GM12878 (cell line): ENCODE results near the gene PEX26. TPM values are rescaled to one million over a fixed set of nuclear protein-coding genes. Genes with fewer than 3 reads are reported as not detected.

Experiments used
- ATAC-seq: fragments of 200-7000 bp; cut with Tn5 transposase; 3 replicates; pipeline ENCODE4 v1.9.1; 2020; ENCODE audit warnings: mild to moderate bottlenecking, moderate library complexity
- BruUV-seq: library from RNA; stranded (reverse); fragments of 400-500 nt; replicated peaks from 2 replicates; lab custom pipeline; 2021; lab: Mats Ljungman, UMichigan
- CTCF ChIA-PET: fragments of 300-600 bp; sonication (Branson Sonifier 250); formaldehyde crosslinking; extraction: SDS; loops from one replicate; lab custom pipeline; 2021; ENCODE audit warnings: inconsistent platforms; lab: Yijun Ruan, JAX
- POLR2A ChIA-PET: fragments of 350-600 bp; formaldehyde crosslinking; extraction: SDS; loops from one replicate; lab custom pipeline; 2021; ENCODE audit warnings: inconsistent platforms; lab: Charles Lee
- RAD21 ChIA-PET: fragments of 300-600 bp; sonication (Branson Sonifier 250); formaldehyde crosslinking; loops from one replicate; lab custom pipeline; 2023; ENCODE audit warnings: antibody characterized with exemption; ENCODE audit not compliant: unreplicated experiment; lab: Charles Lee
- SMC1A ChIA-PET: fragments of 300-600 bp; sonication (Branson Sonifier 250); formaldehyde crosslinking; loops from one replicate; lab custom pipeline; 2023; ENCODE audit not compliant: unreplicated experiment, uncharacterized antibody; lab: Charles Lee
- DNase-seq: peaks from one replicate; pipeline ENCODE4 v3.0.0-alpha.2; 2011; ENCODE audit warnings: low read depth, low spot score
- FAIRE-seq: peaks from 3 replicates; lab custom pipeline; 2011; peaks lifted over from hg19 to GRCh38; lab: Jason Lieb, UNC
- H2AFZ ChIP-seq: 2 replicates; pipeline ENCODE4 v1.6.0; 2011; ENCODE audit warnings: low read depth, low read length, control low read depth; ENCODE audit not compliant: control insufficient read depth
- H3K27ac ChIP-seq: 2 replicates; pipeline ENCODE4 v1.5.1; 2011; ENCODE audit warnings: control low read depth; ENCODE audit not compliant: control insufficient read depth, insufficient read depth
- H3K27me3 ChIP-seq, 2 experiments: replicated peaks in 1 of 2; 2 replicates each; pipeline versions ENCODE4 v1.6.0 to v1.6.1; 2011; ENCODE audit warnings: low read length in 1 of 2; ENCODE audit not compliant: control insufficient read depth in 2 of 2, insufficient read depth in 2 of 2
- H3K36me3 ChIP-seq, 2 experiments: 2 replicates each; pipeline ENCODE4 v1.5.1; 2011; ENCODE audit warnings: low read length in 1 of 2; ENCODE audit not compliant: control insufficient read depth in 2 of 2, insufficient read depth in 2 of 2
- H3K4me1 ChIP-seq: 2 replicates; pipeline ENCODE4 v1.6.1; 2011; ENCODE audit warnings: mild to moderate bottlenecking, low read length, moderate library complexity, mixed read lengths; ENCODE audit not compliant: control insufficient read depth, insufficient read depth
- H3K4me2 ChIP-seq: 2 replicates; pipeline ENCODE4 v1.6.0; 2011; ENCODE audit warnings: control low read depth; ENCODE audit not compliant: control insufficient read depth, insufficient read depth
- H3K4me3 ChIP-seq: fragments of 200-600 bp; sonication (generic); 2 replicates; pipeline ENCODE4 v1.5.1; 2016
- H3K79me2 ChIP-seq: 2 replicates; pipeline ENCODE4 v1.6.0; 2011; ENCODE audit warnings: low read length; ENCODE audit not compliant: control insufficient read depth, insufficient read depth
- H3K9ac ChIP-seq: 2 replicates; pipeline ENCODE4 v1.8.0; 2011; ENCODE audit warnings: low read length, control low read depth, mixed read lengths; ENCODE audit not compliant: control insufficient read depth, insufficient read depth
- H3K9me3 ChIP-seq: replicated peaks from 3 replicates; pipeline ENCODE4 v1.5.1; 2011; ENCODE audit warnings: mild to moderate bottlenecking, low read length; ENCODE audit not compliant: control insufficient read depth, insufficient read depth
- H4K20me1 ChIP-seq: 2 replicates; pipeline ENCODE4 v1.6.0; 2011; ENCODE audit not compliant: control insufficient read depth, insufficient read depth
- CHD1 ChIP-seq: IDR thresholded peaks from 2 replicates; pipeline ENCODE4 v1.6.1; 2012; ENCODE audit warnings: low read depth, low read length, improper control_type of control experiment
- CTCF ChIP-seq, 3 experiments: IDR thresholded peaks in 2 of 3; conservative IDR thresholded peaks in 1 of 3; 2 replicates each; pipeline ENCODE4 v1.5.1; 2011; ENCODE audit warnings: low read depth in 3 of 3, low read length in 3 of 3, mild to moderate bottlenecking in 3 of 3, control low read depth in 2 of 3, moderate library complexity in 2 of 3, inconsistent platforms in 1 of 3, mixed read lengths in 1 of 3; ENCODE audit not compliant: control insufficient read depth in 2 of 3, insufficient read depth in 1 of 3; ENCODE audit errors: extremely low read depth in 1 of 3
- FOXM1 ChIP-seq: IDR thresholded peaks from 2 replicates; pipeline ENCODE4 v1.6.1; 2012; ENCODE audit warnings: low read depth, mild to moderate bottlenecking, inconsistent platforms, low read length, moderate library complexity
- NFYA ChIP-seq: IDR thresholded peaks from 2 replicates; pipeline ENCODE4 v1.6.1; 2011; ENCODE audit warnings: low read depth, mild to moderate bottlenecking, low read length, improper control_type of control experiment, borderline replicate concordance
- POLR2AphosphoS2 ChIP-seq: IDR thresholded peaks from 2 replicates; pipeline ENCODE4 v1.6.1; 2011; ENCODE audit warnings: low read depth, mild to moderate bottlenecking, low read length, improper control_type of control experiment, moderate library complexity
- RUNX3 ChIP-seq: IDR thresholded peaks from 2 replicates; pipeline ENCODE4 v1.6.1; 2012; ENCODE audit warnings: low read length, inconsistent platforms
- SIN3A ChIP-seq: IDR thresholded peaks from 2 replicates; pipeline ENCODE4 v1.6.1; 2012; ENCODE audit warnings: low read depth, low read length, improper control_type of control experiment
- SPI1 ChIP-seq: IDR thresholded peaks from 2 replicates; pipeline ENCODE4 v1.6.1; 2011; ENCODE audit warnings: low read depth, mild to moderate bottlenecking, low read length, moderate library complexity, borderline replicate concordance; ENCODE audit not compliant: insufficient read depth
- SREBF2 ChIP-seq: IDR thresholded peaks from 2 replicates; pipeline ENCODE4 v1.6.1; 2012; ENCODE audit warnings: mild to moderate bottlenecking, low read length
- ZNF24 ChIP-seq: fragments of 450-650 bp; IDR thresholded peaks from 2 replicates; pipeline ENCODE4 v1.6.1; 2017; ENCODE audit warnings: antibody characterized with exemption, mild to moderate bottlenecking
- ZSCAN29 ChIP-seq: fragments of 450-650 bp; IDR thresholded peaks from 2 replicates; pipeline ENCODE4 v1.6.1; 2017; ENCODE audit warnings: mild to moderate bottlenecking, moderate library complexity
- ZZZ3 ChIP-seq: IDR thresholded peaks from 2 replicates; pipeline ENCODE4 v1.6.1; 2011; ENCODE audit warnings: low read depth; ENCODE audit not compliant: control insufficient read depth, insufficient read length
- WGBS: methylation state at CpG from one replicate; pipeline ENCODE4 v1.1.6; 2016; ENCODE audit warnings: low lambda C conversion rate; ENCODE audit not compliant: insufficient replicate concordance, insufficient coverage; ENCODE audit errors: missing lambda C conversion rate; 5-methylcytosine and 5-hydroxymethylcytosine counted together
- in situ Hi-C: fragments of 300-500 bp; cut with MboI; formaldehyde crosslinking; loops from 9 replicates; pipeline ENCODE4 v1.14.3; 2018; ENCODE audit warnings: mixed read lengths
- intact Hi-C: fragments of 100-400 bp; cut with micrococcal nuclease; formaldehyde crosslinking; loops from one replicate; pipeline ENCODE4 v1.14.2; 2022; ENCODE audit not compliant: unreplicated experiment
- polyA plus RNA-seq, 11 experiments: library from polyadenylated mRNA; depleted of rRNA in 4 of 11; unstranded in 6 of 11; stranded (reverse) in 5 of 11; fragments of >200 nt; fragmentation: Nextera tagmentation in 4 of 11; fragmentation: Illumina TruSeq in 1 of 11; extraction: Ambion mirVana in 4 of 11; extraction: Trizol in 1 of 11; gene quantifications; 1 replicate in 1 of 11; 2 replicates in 10 of 11; pipeline versions ENCODE4 v1.2.1 to v1.2.3, GENCODE V29; 2011 to 2016; ENCODE audit warnings: inconsistent platforms in 2 of 11, missing spikeins in 2 of 11, low read depth in 1 of 11
- total RNA-seq, 4 experiments: library from RNA; depleted of rRNA in 3 of 4; stranded (reverse); fragments of >200 nt in 3 of 4; fragmentation: Illumina TruSeq in 1 of 4; extraction: Trizol in 1 of 4; gene quantifications; 2 replicates each; pipeline versions ENCODE4 v1.2.1 to v1.2.3, GENCODE V29; 2013 to 2021
- TF ChIP-seq, protein P1 (sequence below): IDR thresholded peaks from 2 replicates; pipeline ENCODE4 v1.6.1; 2012; ENCODE audit warnings: low read depth, low read length, improper control_type of control experiment
- TF ChIP-seq, protein P2 (sequence below): fragments of 450-650 bp; IDR thresholded peaks from 2 replicates; pipeline ENCODE4 v1.6.1; 2017; ENCODE audit warnings: low read depth, mild to moderate bottlenecking, moderate library complexity

PEX26 gene
- total and polyA plus RNA-seq, 10 of the 15 experiments (the other 5 are each of a cell fraction or from before 2014, with no cell fraction given): 0.79 to 50.8 (median 22.4) TPM

GRCh38 chr22:18108187-18108586 is 30.4 kb downstream of the PEX26 start (continued):
- TF ChIP-seq ZNF24: no peak
- TF ChIP-seq SREBF2: no peak
- TF ChIP-seq RUNX3: no peak
- TF ChIP-seq ZSCAN29: no peak
- TF ChIP-seq, protein P1, sequence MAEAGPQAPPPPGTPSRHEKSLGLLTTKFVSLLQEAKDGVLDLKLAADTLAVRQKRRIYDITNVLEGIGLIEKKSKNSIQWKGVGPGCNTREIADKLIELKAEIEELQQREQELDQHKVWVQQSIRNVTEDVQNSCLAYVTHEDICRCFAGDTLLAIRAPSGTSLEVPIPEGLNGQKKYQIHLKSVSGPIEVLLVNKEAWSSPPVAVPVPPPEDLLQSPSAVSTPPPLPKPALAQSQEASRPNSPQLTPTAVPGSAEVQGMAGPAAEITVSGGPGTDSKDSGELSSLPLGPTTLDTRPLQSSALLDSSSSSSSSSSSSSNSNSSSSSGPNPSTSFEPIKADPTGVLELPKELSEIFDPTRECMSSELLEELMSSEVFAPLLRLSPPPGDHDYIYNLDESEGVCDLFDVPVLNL: no peak
- no peak for TF ChIP-seq CHD1
- TF ChIP-seq SIN3A: no peak

GRCh38 chr22:18109410-18110193 is 31.8 kb downstream of the PEX26 start:
- no peaks in the 10 kb centered on the region for H4K20me1 ChIP-seq
- TF ChIP-seq CTCF (IDR thresholded peaks at IDR 0.05 in 2 of 3, conservative IDR thresholded peaks at IDR 0.05 in 1 of 3; ENCODE audit: control insufficient read depth in 2 of 3, extremely low read depth in 1 of 3, insufficient read depth in 1 of 3, low read depth in 3 of 3, low read length in 3 of 3) (no peak), FOXM1 (no peak), NFYA (no peak), POLR2AphosphoS2 (no peak), ZZZ3 (no peak), SPI1 (peak; percentile 9; the same call in 1 of the 2 replicates)
- TF ChIP-seq, protein P2, sequence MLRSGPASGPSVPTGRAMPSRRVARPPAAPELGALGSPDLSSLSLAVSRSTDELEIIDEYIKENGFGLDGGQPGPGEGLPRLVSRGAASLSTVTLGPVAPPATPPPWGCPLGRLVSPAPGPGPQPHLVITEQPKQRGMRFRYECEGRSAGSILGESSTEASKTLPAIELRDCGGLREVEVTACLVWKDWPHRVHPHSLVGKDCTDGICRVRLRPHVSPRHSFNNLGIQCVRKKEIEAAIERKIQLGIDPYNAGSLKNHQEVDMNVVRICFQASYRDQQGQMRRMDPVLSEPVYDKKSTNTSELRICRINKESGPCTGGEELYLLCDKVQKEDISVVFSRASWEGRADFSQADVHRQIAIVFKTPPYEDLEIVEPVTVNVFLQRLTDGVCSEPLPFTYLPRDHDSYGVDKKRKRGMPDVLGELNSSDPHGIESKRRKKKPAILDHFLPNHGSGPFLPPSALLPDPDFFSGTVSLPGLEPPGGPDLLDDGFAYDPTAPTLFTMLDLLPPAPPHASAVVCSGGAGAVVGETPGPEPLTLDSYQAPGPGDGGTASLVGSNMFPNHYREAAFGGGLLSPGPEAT: 0 out of 2 replicates have a peak, but pooled peaks have one; percentile 31
- no peak for DNase-seq
- 61% methylated on average over 14 of the region's 14 CpGs for WGBS
- FAIRE-seq: no peak
- ChIA-PET RAD21 (interaction anchor here (1.4 to 6.2 kb wide), 3 partner anchors 21 to 40 kb away, joined by 6 to 34 read pairs (median 12); partner anchors contain the start of genes PEX26 and USP18), SMC1A (interaction anchor here (0.7 to 1.8 kb wide), 6 partner anchors 9 to 51 kb away, joined by 3 to 5 read pairs (median 3); partner anchors contain the start of genes PEX26 and USP18), POLR2A (interaction anchor here (1.2 to 4.2 kb wide), 3 partner anchors 30 to 113 kb away, joined by 5 to 20 read pairs (median 8); no protein-coding TSS in a partner anchor), CTCF (interaction anchor here (1.8 to 5.9 kb wide), 3 partner anchors 21 to 33 kb away, joined by 5 to 36 read pairs (median 8); partner anchors contain the start of gene PEX26)
- no peaks in the 10 kb centered on the region for H3K36me3 ChIP-seq
- H3K9ac ChIP-seq: peak overlapping the region; percentile 74
- H3K27me3 ChIP-seq: no peaks in the 10 kb centered on the region; a peak in 1 of 4 replicates
- peaks cover 25% of the 10 kb centered on the region for H3K9me3 ChIP-seq
- BruUV-seq: no TSS peak
- peak overlapping the region; percentile 65 for H3K4me3 ChIP-seq
- H2AFZ ChIP-seq: peak overlapping the region; percentile 15; the same call in 1 of the 2 replicates
- intact Hi-C loops (loop anchor here (10.0 kb wide), 1 partner anchor 135 kb away; no protein-coding TSS in a partner anchor), in situ Hi-C loops (no loop called here)
- ATAC-seq: peak; percentile 8
- peaks cover 46% of the 10 kb centered on the region for H3K4me1 ChIP-seq
- peak overlapping the region; percentile 65 for H3K27ac ChIP-seq
- peaks cover 29% of the 10 kb centered on the region for H3K79me2 ChIP-seq
- H3K4me2 ChIP-seq: peak overlapping the region; percentile 79
